HepG2 (cell line): ENCODE data around the gene TENT5A. TPM values are rescaled to one million over a fixed set of nuclear protein-coding genes. Genes with fewer than 3 reads are reported as not detected.

Experiments used
- AGO1 ChIP-seq: fragments of 200-400 bp; formaldehyde crosslinking; IDR thresholded peaks from 2 replicates; pipeline ENCODE4 v1.6.1; 2017; ENCODE audit warnings: mild to moderate bottlenecking, low read depth, low read length, moderate library complexity; ENCODE audit not compliant: poor library complexity, severe bottlenecking
- EEA1 ChIP-seq: sonication (generic); formaldehyde crosslinking; IDR thresholded peaks from 2 replicates; pipeline ENCODE4 v1.5.1; 2020; ENCODE audit warnings: mild to moderate bottlenecking, missing genetic modification reagents, borderline replicate concordance
- HDAC2 ChIP-seq: sonication (generic); formaldehyde crosslinking; IDR thresholded peaks from 2 replicates; pipeline ENCODE4 v1.4.0; 2020; ENCODE audit warnings: missing genetic modification reagents
- MBD4 ChIP-seq: IDR thresholded peaks from 2 replicates; pipeline ENCODE4 v1.6.1; 2012; ENCODE audit warnings: low read length, inconsistent platforms, borderline replicate concordance
- NFE2L1 ChIP-seq: sonication (generic); formaldehyde crosslinking; IDR thresholded peaks from 2 replicates; pipeline ENCODE4 v1.4.0; 2020; ENCODE audit warnings: missing genetic modification reagents, mild to moderate bottlenecking, borderline replicate concordance
- NFKBIZ ChIP-seq: IDR thresholded peaks from 2 replicates; pipeline ENCODE4 v1.6.1; 2018; ENCODE audit warnings: missing genetic modification reagents, missing compliant biosample characterization
- PAF1 ChIP-seq: IDR thresholded peaks from 2 replicates; pipeline ENCODE4 v1.6.1; 2016; ENCODE audit warnings: missing genetic modification reagents, missing compliant biosample characterization
- PAWR ChIP-seq: sonication (generic); formaldehyde crosslinking; IDR thresholded peaks from 2 replicates; pipeline ENCODE4 v1.4.0; 2020; ENCODE audit warnings: missing genetic modification reagents, mild to moderate bottlenecking, borderline replicate concordance
- RARG ChIP-seq: sonication (generic); formaldehyde crosslinking; IDR thresholded peaks from 2 replicates; pipeline ENCODE4 v1.4.0; 2020; ENCODE audit warnings: low read depth, mild to moderate bottlenecking, missing genetic modification reagents
- RFX1 ChIP-seq: fragments of 450-650 bp; IDR thresholded peaks from 2 replicates; pipeline ENCODE4 v1.6.1; 2017
- SKI ChIP-seq: fragments of 450-650 bp; IDR thresholded peaks from one replicate; pipeline ENCODE4 v1.6.1; 2018; ENCODE audit warnings: mild to moderate bottlenecking; ENCODE audit not compliant: partially characterized antibody
- SMAD3 ChIP-seq: sonication (generic); formaldehyde crosslinking; IDR thresholded peaks from 2 replicates; pipeline ENCODE4 v1.4.0; 2020; ENCODE audit warnings: missing genetic modification reagents
- ZBTB8A ChIP-seq: sonication (generic); formaldehyde crosslinking; IDR thresholded peaks from 2 replicates; pipeline ENCODE4 v1.4.0; 2020; ENCODE audit warnings: mild to moderate bottlenecking, low read depth, missing genetic modification reagents, borderline replicate concordance
- ZFP37 ChIP-seq: sonication (generic); formaldehyde crosslinking; IDR thresholded peaks from 2 replicates; pipeline ENCODE4 v1.4.0; 2020; ENCODE audit warnings: missing genetic modification reagents, borderline replicate concordance
- ZNF230 ChIP-seq: sonication (generic); formaldehyde crosslinking; IDR thresholded peaks from 2 replicates; pipeline ENCODE4 v1.4.0; 2020; ENCODE audit warnings: mild to moderate bottlenecking, missing genetic modification reagents
- ZNF234 ChIP-seq: sonication (generic); formaldehyde crosslinking; conservative IDR thresholded peaks from 2 replicates; pipeline ENCODE4 v1.5.1; 2020; ENCODE audit warnings: mild to moderate bottlenecking, missing genetic modification reagents
- ZNF567 ChIP-seq: sonication (generic); formaldehyde crosslinking; IDR thresholded peaks from 2 replicates; pipeline ENCODE4 v1.8.1; 2023; ENCODE audit warnings: mild to moderate bottlenecking, missing genetic modification reagents, borderline replicate concordance
- ZNF572 ChIP-seq: sonication (generic); formaldehyde crosslinking; IDR thresholded peaks from 2 replicates; pipeline ENCODE4 v1.5.1; 2020; ENCODE audit warnings: mild to moderate bottlenecking, missing genetic modification reagents
- ZNF605 ChIP-seq: sonication (generic); formaldehyde crosslinking; IDR thresholded peaks from 2 replicates; pipeline ENCODE4 v1.8.0; 2022; ENCODE audit warnings: mild to moderate bottlenecking, missing genetic modification reagents
- polyA plus RNA-seq, 8 experiments: library from polyadenylated mRNA; depleted of rRNA in 3 of 8; stranded (reverse) in 7 of 8; unstranded in 1 of 8; fragments of >200 nt; fragmentation: Illumina TruSeq in 4 of 8; extraction: Trizol in 4 of 8; gene quantifications; 2 replicates each; pipeline versions ENCODE4 v1.2.1 to v1.2.3, GENCODE V29; 2011 to 2016; ENCODE audit warnings: low read depth in 4 of 8, missing spikeins in 1 of 8, mixed read lengths in 1 of 8; ENCODE audit not compliant: insufficient read depth in 1 of 8
- total RNA-seq, 5 experiments: library from RNA; depleted of rRNA; stranded (reverse); fragments of >200 nt; fragmentation: Illumina TruSeq; extraction: Trizol; gene quantifications; 2 replicates each; pipeline ENCODE4 v1.2.3, GENCODE V29; 2016; ENCODE audit warnings: low read depth in 1 of 5
- TF ChIP-seq, protein P1 (sequence below): sonication (generic); formaldehyde crosslinking; IDR thresholded peaks from 2 replicates; pipeline ENCODE4 v1.4.0; 2020; ENCODE audit warnings: mild to moderate bottlenecking, missing genetic modification reagents
- TF ChIP-seq, protein P2 (sequence below): sonication (generic); formaldehyde crosslinking; IDR thresholded peaks from 2 replicates; pipeline ENCODE4 v1.4.0; 2020; ENCODE audit warnings: missing genetic modification reagents

TENT5A gene
- total and polyA plus RNA-seq, 2 of the 13 experiments (the other 11 are each of a cell fraction or from before 2014, with no cell fraction given), result 8.0 to 13.8 TPM

DNA sequence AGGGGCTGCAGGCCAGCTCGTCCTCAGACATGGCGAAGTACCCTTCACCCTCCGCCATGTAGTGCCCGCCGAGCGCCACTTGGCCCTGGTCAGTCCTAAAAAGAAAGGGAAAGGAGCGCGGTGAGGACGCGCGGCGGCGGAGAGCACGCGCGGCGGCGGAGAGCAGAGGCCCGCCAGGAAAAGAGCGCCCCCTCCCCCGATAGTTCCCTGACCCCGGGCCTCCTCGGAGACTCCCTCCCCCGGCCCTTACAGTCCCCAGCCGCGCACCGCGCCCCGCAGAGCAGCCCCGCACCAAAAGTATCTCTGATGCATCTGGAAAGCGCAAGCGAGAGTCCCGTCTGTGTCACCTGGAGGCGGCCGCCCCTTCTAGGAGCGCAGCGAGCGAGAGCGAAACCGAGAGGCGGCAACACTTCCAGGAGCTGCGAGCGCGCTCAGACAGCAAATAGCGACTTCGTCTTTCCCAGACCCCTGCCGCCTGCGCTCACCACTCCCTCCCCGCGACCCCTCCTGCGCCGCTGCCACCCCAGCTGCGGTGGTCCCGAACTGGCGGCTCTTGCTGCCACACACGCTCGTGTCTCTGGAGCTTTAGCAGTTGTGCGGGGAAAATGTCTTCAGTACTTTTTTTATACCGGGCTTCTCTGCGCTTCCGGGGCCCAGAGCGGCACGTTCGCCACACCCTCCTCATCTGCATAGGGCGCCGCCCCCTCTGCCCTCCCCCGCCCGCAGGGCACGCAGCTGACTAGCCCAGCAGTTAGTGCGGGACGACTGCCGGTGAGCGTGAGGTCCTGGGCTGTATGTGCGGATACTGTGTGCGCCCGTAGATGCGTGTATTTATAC, at the start of gene TENT5A (continued):
- TF ChIP-seq, protein P1, sequence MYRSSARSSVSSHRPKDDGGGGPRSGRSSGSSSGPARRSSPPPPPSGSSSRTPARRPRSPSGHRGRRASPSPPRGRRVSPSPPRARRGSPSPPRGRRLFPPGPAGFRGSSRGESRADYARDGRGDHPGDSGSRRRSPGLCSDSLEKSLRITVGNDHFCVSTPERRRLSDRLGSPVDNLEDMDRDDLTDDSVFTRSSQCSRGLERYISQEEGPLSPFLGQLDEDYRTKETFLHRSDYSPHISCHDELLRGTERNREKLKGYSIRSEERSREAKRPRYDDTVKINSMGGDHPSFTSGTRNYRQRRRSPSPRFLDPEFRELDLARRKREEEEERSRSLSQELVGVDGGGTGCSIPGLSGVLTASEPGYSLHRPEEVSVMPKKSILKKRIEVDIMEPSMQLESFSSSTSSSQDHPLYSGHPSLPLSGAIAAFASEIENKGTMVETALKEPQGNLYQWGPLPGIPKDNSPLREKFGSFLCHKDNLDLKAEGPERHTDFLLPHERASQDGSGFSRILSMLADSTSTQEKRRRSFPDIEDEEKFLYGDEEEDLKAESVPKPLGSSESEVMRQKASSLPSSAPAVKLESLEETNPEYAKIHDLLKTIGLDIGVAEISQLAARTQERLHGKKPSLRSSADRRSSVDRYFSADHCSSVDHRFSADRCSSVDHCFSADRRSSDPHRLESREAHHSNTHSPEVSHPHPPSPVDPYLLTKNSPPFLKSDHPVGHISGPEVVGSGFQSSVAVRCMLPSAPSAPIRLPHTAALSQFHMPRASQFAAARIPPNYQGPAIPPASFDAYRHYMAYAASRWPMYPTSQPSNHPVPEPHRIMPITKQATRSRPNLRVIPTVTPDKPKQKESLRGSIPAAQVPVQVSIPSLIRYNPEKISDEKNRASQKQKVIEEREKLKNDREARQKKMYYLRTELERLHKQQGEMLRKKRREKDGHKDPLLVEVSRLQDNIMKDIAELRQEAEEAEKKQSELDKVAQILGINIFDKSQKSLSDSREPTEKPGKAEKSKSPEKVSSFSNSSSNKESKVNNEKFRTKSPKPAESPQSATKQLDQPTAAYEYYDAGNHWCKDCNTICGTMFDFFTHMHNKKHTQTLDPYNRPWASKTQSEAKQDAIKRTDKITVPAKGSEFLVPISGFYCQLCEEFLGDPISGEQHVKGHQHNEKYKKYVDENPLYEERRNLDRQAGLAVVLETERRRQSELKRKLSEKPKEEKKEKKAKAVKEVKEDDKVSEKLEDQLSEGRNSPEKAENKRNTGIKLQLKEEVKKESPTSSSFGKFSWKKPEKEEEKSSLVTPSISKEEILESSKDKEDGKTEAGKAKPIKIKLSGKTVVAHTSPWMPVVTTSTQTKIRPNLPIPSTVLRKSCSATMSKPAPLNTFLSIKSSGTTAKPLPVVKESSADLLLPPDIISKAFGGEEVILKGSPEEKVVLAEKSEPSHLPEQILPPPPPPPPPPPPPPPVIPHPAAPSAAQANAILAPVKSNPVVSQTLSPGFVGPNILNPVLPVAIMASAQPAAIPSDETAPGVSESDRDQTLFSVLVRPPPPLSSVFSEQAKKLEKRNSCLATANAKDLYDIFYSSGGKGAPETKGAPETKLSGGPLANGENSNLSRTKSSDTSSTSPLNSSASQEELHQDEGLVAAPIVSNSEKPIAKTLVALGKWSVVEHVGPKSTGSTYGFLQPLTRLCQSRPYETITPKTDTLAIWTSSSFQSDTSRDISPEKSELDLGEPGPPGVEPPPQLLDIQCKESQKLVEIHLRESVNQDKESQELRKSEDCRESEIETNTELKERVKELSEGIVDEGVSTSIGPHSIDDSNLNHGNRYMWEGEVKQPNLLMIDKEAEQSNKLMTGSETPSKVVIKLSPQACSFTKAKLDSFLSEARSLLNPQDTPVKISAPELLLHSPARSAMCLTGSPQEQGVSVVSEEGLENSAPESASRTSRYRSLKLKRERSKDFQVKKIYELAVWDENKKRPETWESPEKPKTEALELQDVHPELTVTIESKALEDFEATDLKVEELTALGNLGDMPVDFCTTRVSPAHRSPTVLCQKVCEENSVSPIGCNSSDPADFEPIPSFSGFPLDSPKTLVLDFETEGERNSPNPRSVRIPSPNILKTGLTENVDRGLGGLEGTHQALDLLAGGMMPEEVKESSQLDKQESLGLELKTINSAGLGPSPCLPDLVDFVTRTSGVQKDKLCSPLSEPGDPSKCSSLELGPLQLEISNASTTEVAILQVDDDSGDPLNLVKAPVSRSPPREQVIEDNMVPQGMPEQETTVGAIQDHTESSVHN, result no peak
- TF ChIP-seq SKI (no peak), ZNF567 (CRISPR knock-in tag) (no peak), ZNF572 (CRISPR knock-in tag) (no peak), AGO1 (peak; percentile 50), RARG (CRISPR knock-in tag) (no peak), MBD4 (no peak), HDAC2 (no peak; the same call in 1 of the 2 replicates), PAWR (CRISPR knock-in tag) (no peak), ZNF234 (CRISPR knock-in tag) (no peak), RFX1 (no peak), ZNF230 (CRISPR knock-in tag) (0 out of 2 replicates have a peak, but pooled peaks have one; percentile 5), ZFP37 (CRISPR knock-in tag) (no peak; the same call in 1 of the 2 replicates), ZBTB8A (no peak), NFKBIZ (CRISPR knock-in tag) (no peak), EEA1 (no peak; the same call in 1 of the 2 replicates), ZNF605 (CRISPR knock-in tag) (no peak; the same call in 1 of the 2 replicates), SMAD3 (CRISPR knock-in tag) (no peak), PAF1 (CRISPR knock-in tag) (no peak), NFE2L1 (CRISPR knock-in tag) (no peak)
- TF ChIP-seq, protein P2, sequence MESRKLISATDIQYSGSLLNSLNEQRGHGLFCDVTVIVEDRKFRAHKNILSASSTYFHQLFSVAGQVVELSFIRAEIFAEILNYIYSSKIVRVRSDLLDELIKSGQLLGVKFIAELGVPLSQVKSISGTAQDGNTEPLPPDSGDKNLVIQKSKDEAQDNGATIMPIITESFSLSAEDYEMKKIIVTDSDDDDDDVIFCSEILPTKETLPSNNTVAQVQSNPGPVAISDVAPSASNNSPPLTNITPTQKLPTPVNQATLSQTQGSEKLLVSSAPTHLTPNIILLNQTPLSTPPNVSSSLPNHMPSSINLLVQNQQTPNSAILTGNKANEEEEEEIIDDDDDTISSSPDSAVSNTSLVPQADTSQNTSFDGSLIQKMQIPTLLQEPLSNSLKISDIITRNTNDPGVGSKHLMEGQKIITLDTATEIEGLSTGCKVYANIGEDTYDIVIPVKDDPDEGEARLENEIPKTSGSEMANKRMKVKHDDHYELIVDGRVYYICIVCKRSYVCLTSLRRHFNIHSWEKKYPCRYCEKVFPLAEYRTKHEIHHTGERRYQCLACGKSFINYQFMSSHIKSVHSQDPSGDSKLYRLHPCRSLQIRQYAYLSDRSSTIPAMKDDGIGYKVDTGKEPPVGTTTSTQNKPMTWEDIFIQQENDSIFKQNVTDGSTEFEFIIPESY, result no peak
